NCI-H1436 treated with DMSO at 0.1 percent for 48 hours (cell line): ENCODE data around the gene CYFIP2.
"Not testable (repeated sequence)": the region's sequence is repeated elsewhere in the genome, so short reads cannot be mapped to it uniquely, and the experiment has no call there.

Experiments used
- DNase-seq: peaks from one replicate; lab custom pipeline; 2025; lab: John Stamatoyannopoulos, UW

The CYFIP2 gene

GRCh38 chr5:157265714-157266285 is at the start of gene CYFIP2:
CYFIP2 (plus strand) TSS chr5:157266123; CDS start chr5:157285362, 19,239 bp downstream.
- no peak for DNase-seq

DNA sequence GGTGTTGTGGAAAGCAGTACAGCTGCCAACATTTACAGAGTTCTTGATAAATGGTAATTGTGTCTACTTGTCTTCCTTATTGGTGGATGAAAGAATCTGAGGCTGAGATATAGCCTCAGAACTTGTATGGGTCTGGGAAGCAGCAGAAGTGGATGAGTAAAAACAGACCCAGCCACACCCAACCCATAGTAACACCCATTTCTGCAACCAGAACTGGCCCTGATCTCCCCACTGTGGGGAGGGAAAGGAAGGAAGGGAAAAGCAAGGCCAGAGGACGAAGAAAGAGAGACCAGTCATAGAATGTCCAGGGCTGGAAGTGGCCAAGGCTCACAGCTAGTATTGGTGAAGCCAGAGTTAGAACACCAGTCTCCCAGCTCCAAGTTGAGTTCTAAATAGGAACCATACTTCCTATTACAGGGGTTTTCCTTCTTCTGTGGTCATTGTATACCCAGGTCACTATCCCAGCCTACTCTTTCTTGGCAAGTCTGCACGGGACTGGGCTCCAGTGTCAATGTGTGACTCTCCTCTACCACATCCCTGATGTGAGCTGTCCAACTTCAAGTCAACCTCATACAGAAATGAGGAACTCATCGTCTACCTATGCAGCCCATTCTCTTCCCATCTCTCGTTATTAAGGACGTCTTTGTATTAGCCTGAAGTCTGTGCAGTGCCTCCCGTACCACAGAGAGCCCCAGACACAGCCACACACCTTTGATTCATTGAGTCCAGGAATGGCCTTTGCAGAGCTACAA is 49.4 kb upstream of the CYFIP2 start:
- no peak for DNase-seq

GRCh38 chr5:157217289-157218024 is 48.5 kb upstream of the CYFIP2 start:
- no peak for DNase-seq

DNA sequence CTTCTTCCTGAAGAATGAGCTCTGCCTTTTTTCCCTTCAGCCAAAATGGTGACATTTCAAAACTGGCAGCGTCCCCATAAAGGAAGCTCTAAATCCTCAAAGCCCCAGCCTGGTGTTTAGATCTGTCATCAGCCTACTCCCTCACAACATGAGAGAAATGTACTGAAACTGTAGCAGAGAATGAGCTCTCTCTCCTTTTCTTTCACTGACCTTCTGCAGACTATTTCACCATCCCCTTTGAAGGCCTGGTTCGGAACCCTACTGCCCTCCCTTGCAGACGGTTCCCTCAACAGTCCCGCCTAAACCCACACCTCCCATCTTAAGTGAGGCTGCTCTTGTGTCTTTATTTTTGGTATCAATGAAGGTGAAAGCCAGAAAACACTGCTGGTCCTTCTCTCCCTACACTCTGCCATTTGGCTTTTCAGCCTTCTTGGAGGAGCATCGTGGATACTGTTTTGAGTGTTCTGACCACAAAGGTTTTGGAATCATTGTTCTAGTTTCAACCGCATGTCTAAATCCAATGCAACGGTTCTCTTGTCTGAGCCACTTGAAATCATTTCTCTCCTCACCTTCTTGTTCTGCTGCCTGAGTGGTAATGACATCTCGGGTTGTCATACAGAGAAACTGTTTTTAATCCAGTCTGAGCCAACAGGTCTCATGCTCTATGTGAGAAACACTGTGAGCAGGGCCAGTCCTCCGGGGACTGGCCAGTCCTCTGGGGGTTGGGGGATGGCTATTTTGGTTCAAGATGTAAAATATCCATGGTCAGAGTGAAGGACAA is 46.2 kb upstream of the CYFIP2 start:
- DNase-seq, result no peak

GRCh38 chr5:157221959-157222358 is 44.0 kb upstream of the CYFIP2 start:
- no peak for DNase-seq

- no peak for DNase-seq
Observed at GRCh38 chr5:157222506-157223230, 43.3 kb upstream of the CYFIP2 start.

DNA sequence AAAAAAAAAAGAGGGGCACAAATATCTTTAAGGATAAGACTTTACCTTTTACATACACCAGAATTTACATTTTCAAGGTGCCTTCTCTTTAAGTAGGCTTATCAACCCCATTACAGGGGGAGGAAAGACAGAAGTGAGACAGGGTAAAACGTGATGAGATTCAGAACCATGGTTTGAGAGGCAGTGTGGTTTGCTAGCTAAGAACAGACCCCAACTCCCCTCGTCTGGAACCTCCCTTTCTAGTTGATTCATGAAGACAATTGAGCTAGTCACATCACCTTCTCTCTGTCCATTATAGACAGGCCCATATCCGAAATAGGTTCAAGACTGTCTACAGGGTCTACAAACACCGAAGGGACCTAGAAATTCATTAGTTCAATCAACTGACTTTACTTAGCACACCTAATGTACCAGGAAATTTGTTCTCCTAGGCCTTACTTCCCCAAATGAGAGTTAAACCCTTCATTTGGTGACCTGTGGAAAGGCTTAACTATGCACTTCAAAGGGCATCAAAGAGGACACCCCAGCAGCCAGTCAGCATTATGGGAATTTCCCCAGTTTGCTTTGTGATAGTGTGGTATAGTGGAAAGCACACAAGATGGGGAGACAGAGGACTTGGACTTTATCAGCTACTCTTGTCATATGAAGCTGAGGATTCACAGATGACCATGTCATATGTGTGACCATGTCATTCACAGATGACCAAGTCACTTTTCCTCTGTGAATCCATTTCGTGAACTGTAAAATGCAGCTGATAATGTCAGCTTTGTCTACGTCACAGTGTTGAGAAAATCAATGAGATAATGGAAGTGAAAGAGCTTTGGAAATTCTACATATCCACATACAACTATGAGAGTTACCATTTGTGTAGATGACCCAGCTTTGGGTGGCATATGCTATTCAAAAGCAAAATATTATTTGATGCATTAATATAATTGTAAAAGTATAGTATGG is 40.2 kb upstream of the CYFIP2 start:
- DNase-seq, result no peak

GRCh38 chr5:157230610-157231009 is 35.3 kb upstream of the CYFIP2 start:
- no peak for DNase-seq

DNA sequence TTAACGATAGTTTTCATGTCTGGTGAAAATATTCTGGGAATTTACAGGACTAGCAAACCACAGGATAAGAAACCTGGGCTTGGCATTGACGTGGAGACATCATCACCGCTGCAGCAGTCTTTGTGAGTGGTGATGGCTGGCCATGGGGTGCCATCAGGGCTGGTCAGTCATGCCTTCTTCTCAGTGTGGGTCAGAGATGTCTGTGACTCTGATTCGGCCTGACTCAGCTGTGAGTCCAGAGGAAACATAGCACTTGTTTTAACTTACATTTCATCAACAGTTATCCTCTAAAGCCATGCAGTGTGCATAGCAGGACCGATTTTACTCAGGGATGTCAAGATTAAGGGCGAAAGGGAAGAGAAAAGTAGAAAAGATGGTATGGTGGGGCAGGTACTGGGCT is 33.2 kb upstream of the CYFIP2 start:
- DNase-seq, result no peak

DNA sequence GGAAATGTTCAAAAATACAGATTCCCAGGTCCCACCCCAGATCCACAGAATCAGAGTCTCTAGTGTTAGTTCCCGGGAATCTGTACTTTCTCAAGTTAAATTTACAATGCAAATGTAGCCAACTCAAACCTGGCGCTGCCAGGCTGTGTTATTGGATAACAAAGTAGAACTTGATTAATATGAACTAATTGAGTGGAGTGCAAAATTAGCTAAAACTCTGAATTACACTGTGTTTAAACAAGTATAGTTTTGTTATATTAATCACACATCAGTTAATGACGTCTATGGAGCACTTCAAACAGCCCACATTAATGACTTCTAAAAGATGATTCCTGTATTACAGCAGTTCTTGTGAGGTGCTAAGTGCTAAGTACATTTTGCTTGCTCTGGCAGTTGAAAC is 32.4 kb upstream of the CYFIP2 start:
- no peak for DNase-seq

DNA sequence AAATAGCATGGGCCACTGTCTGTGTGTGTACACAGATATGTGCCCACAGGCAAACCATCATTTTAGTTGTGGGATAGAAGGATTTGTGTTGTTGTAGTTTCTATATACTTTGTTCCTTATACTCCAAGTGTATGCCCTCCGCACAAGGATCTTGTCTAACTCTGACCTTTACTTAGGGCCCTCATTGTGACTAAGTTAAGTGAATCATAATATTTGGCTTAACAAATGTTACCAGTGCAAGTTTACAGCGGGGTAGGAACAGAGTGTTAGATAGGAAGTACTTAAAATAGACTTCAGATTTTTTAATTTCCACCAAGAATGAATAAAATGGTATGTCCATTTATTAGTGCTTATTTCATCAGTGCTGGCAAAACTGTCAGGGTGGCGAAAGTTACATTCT is 29.5 kb upstream of the CYFIP2 start:
- no peak for DNase-seq

- no peak for DNase-seq
Observed at GRCh38 chr5:157241483-157241882, 24.4 kb upstream of the CYFIP2 start.

DNA sequence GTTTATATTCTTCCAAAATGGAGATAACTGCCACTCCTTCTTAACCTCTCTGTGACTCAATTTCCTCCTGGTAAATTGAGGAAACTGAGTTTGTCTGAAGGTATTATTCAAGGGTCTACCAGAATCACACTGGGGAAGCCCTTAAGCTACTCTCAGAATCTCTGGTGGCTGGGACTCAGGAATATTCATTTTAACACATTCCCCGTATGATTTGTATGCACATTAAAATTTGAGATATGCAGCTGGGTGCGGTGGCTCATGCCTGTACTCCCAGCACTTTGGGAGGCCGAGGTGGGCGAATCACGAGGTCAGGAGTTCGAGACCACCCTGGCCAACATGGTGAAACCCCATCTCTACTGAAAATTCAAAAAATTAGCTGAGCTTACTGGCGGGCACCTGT is 21.2 kb upstream of the CYFIP2 start:
- not testable (repeated sequence) for DNase-seq

DNA sequence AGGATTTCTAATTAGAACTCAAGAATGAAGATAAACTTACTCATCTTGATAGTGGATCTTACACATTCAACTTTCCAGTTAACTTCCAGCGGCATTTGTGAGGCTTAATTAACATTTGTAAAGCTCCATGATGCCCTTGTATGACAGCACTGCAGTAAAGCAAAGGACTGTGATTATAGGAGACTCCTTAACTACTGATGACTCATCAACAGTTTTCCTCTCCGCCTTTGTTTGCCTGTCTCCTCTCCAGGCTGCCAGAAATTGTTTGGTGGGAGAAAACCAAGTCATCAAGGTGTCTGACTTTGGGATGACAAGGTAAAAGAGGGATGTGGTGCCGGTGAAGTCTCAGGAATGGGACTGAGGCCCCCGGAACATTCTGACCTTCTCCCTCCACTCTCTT is 20.4 kb upstream of the CYFIP2 start:
- DNase-seq, result no peak

DNA sequence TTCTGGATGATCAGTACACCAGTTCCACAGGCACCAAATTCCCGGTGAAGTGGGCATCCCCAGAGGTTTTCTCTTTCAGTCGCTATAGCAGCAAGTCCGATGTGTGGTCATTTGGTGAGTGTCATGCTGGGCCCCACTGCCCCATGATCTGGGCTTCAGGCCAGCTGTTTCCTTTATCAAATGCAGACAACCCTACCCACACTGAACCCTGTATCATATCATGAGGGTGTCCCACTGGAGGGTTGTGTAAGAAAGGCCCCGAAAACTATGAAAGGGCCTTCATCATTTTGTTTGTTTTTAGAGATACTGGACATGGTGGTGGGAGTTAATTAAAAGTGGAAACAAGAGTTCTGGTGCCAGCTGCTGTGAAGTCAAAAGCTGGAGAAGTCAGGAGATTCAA is 20.0 kb upstream of the CYFIP2 start:
- no peak for DNase-seq

DNA sequence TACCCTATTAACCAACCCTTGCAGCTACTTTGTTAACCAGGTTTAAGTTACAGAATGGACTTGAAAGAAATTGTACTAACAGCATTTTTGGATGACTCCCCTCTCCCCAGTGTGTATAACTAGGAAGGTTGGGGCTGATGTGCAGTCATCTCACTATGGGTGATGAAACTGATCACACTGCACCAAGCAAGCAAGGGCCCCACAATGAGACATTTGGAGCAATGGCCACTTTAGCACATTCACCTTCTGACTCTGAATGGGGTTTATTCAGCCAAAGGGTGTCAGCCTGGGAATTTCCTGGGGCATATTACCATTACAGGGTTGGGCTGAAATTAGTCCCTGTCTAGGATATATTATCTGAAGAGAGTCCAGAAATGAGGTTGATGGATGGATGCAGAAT is 18.7 kb upstream of the CYFIP2 start:
- DNase-seq, result no peak

- no peak for DNase-seq
Observed at GRCh38 chr5:157248821-157249470, 17.0 kb upstream of the CYFIP2 start.

- no peak for DNase-seq
Observed at GRCh38 chr5:157252711-157253465, 13.0 kb upstream of the CYFIP2 start.

- DNase-seq, result no peak
Observed at GRCh38 chr5:157253547-157253946, 12.4 kb upstream of the CYFIP2 start.
